DND-41 (cell line): Measurements from ENCODE around the gene TBC1D10A.

Source experiments
- ATAC-seq: fragments of 200-7000 bp; cut with Tn5 transposase; 3 replicates; pipeline ENCODE4 v1.9.1; 2021; ENCODE audit warnings: low read depth; ENCODE audit not compliant: insufficient read depth
- DNase-seq: peaks from one replicate; pipeline ENCODE4 v3.0.0-alpha.2; 2020
- H2AFZ ChIP-seq: 2 replicates; pipeline ENCODE4 v1.6.0; 2012; ENCODE audit warnings: low read depth, low read length
- H3K27ac ChIP-seq: 2 replicates; pipeline ENCODE4 v1.5.1; 2012; ENCODE audit warnings: low read length, inconsistent platforms
- H3K27me3 ChIP-seq: fragments of 200-600 bp; sonication (generic); 2 replicates; pipeline ENCODE4 v1.6.0; 2012; ENCODE audit warnings: low read length, mild to moderate bottlenecking, inconsistent platforms; ENCODE audit not compliant: insufficient read depth, poor library complexity
- H3K36me3 ChIP-seq: 2 replicates; pipeline ENCODE4 v1.5.1; 2012; ENCODE audit warnings: low read length, inconsistent platforms; ENCODE audit not compliant: insufficient read depth
- H3K4me1 ChIP-seq: 2 replicates; pipeline ENCODE4 v1.5.1; 2012; ENCODE audit warnings: mild to moderate bottlenecking, low read length; ENCODE audit not compliant: insufficient read depth
- H3K4me2 ChIP-seq: 2 replicates; pipeline ENCODE4 v1.6.0; 2012; ENCODE audit warnings: mild to moderate bottlenecking, moderate library complexity, low read length, inconsistent platforms; ENCODE audit not compliant: insufficient read depth
- H3K4me3 ChIP-seq, 2 experiments: fragments of 200-600 bp in 1 of 2; shearing (Covaris generic) in 1 of 2; 2 replicates each; pipeline ENCODE4 v1.5.1; 2012 to 2016; ENCODE audit warnings: inconsistent platforms in 2 of 2, low read length in 2 of 2, mild to moderate bottlenecking in 2 of 2, low read depth in 1 of 2, moderate library complexity in 1 of 2
- H3K79me2 ChIP-seq: 2 replicates; pipeline ENCODE4 v1.6.0; 2012; ENCODE audit warnings: low read length, inconsistent platforms; ENCODE audit not compliant: insufficient read depth
- H3K9ac ChIP-seq: 2 replicates; pipeline ENCODE4 v1.6.0; 2012; ENCODE audit warnings: low read depth, mild to moderate bottlenecking, inconsistent platforms, low read length, moderate library complexity
- H3K9me3 ChIP-seq: 2 replicates; pipeline ENCODE4 v1.5.1; 2012; ENCODE audit warnings: low read length, moderate library complexity, mild to moderate bottlenecking, inconsistent platforms; ENCODE audit not compliant: insufficient read depth, severe bottlenecking
- H4K20me1 ChIP-seq: 2 replicates; pipeline ENCODE4 v1.6.0; 2012; ENCODE audit warnings: low read length; ENCODE audit not compliant: insufficient read depth
- CTCF ChIP-seq: IDR thresholded peaks from 2 replicates; pipeline ENCODE4 v1.5.1; 2012; ENCODE audit warnings: borderline replicate concordance, low read length, moderate library complexity, mild to moderate bottlenecking; ENCODE audit not compliant: poor library complexity, severe bottlenecking; ENCODE audit errors: extremely low read depth
- EZH2 ChIP-seq: IDR thresholded peaks from 3 replicates; pipeline ENCODE4 v1.6.1; 2012; ENCODE audit warnings: borderline replicate concordance, low read depth, mild to moderate bottlenecking, moderate library complexity, low read length, inconsistent platforms; ENCODE audit not compliant: severe bottlenecking

Gene TBC1D10A

GRCh38 chr22:30347255-30347892 is 20.6 kb upstream of the TBC1D10A start:
- Histone ChIP-seq H3K79me2 (peaks cover 66% of the 10 kb centered on the region), H3K4me1 (peaks cover 9% of the 10 kb centered on the region; the same call in 1 of the 2 replicates), H3K9ac (no peak overlapping the region), H2AFZ (no peak overlapping the region), H3K9me3 (no peaks in the 10 kb centered on the region), H3K27ac (no peak overlapping the region), H3K36me3 (peaks cover 100% of the 10 kb centered on the region), H4K20me1 (peaks cover 54% of the 10 kb centered on the region), H3K27me3 (no peaks in the 10 kb centered on the region), H3K4me2 (no peak overlapping the region), H3K4me3 (no peak overlapping the region)
- no peak for TF ChIP-seq EZH2
- TF ChIP-seq CTCF = no peak
- no peak for DNase-seq
- no peak for ATAC-seq

DNA sequence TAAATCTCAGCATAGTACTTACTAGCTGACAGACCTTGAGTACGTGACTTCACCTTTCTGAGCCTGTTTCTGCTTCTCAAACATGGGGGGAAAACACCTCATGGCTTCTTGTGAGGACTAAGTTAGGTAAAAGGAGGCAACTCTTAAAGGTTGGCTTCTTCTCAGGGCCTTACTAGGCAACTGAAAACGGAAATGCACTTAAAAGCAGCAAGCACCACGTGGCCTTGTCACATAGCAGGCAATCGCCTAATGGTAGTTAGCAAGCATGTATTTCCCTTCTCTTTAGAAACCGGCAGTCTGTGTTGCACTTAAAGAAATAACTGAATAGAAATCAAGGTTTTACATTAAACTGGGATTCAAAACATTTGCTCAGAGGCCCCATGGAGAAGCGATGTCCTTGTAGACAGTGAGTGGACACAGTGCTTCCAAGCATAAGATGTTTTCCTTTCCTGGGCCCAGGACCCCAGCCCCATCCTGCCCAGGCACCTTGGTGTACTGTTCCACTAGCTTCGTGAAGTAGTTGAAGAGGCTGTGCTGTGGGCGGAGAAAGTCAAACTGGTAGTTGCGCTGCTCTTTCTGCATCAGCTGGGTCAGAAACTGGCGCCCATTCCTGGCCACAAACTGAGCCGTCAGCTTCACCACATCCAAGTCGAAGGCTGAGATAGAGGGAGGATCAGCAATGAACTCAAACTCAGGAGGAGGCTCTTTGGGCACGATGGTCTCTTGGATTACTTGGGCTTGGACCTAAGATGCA is 17.9 kb upstream of the TBC1D10A start:
- peaks cover 100% of the 10 kb centered on the region for H3K36me3 ChIP-seq

GRCh38 chr22:30340911-30341685 is 14.4 kb upstream of the TBC1D10A start:
- no peaks in the 10 kb centered on the region for H3K9me3 ChIP-seq
- peaks cover 98% of the 10 kb centered on the region for H3K36me3 ChIP-seq
- TF ChIP-seq CTCF = no peak
- no peak for TF ChIP-seq EZH2
- no peak overlapping the region for H3K27ac ChIP-seq
- peaks cover 9% of the 10 kb centered on the region; the same call in 1 of the 2 replicates for H3K79me2 ChIP-seq
- no peak for ATAC-seq
- no peak overlapping the region for H2AFZ ChIP-seq
- no peak for DNase-seq
- H3K4me2 ChIP-seq = no peak overlapping the region
- H4K20me1 ChIP-seq = peaks cover 11% of the 10 kb centered on the region
- H3K4me1 ChIP-seq = no peaks in the 10 kb centered on the region
- H3K4me3 ChIP-seq = no peak overlapping the region
- no peaks in the 10 kb centered on the region for H3K27me3 ChIP-seq
- H3K9ac ChIP-seq = no peak overlapping the region

More for the DNA sequence above, 17.9 kb upstream of the TBC1D10A start:
- TF ChIP-seq CTCF (no peak), EZH2 (no peak)
- ATAC-seq (no peak), DNase-seq (no peak)
- H3K27ac ChIP-seq = no peak overlapping the region
- no peaks in the 10 kb centered on the region for H3K4me1 ChIP-seq
- H3K9ac ChIP-seq = no peak overlapping the region
- H4K20me1 ChIP-seq = peaks cover 39% of the 10 kb centered on the region
- H3K4me2 ChIP-seq = no peak overlapping the region
- H3K9me3 ChIP-seq = no peaks in the 10 kb centered on the region
- H3K4me3 ChIP-seq = no peak overlapping the region
- peaks cover 38% of the 10 kb centered on the region for H3K79me2 ChIP-seq
- H2AFZ ChIP-seq = no peak overlapping the region
- no peaks in the 10 kb centered on the region for H3K27me3 ChIP-seq
